H1 (cell line): Measurements from ENCODE around the gene CHCHD6. TPM values are rescaled to one million over a fixed set of nuclear protein-coding genes. Genes with fewer than 3 reads are reported as not detected.

ENCODE experiments used
- CTCF ChIA-PET: fragments of 300-600 bp; sonication (Branson Sonifier 250); formaldehyde crosslinking; loops from one replicate; lab custom pipeline; 2021; ENCODE audit not compliant: partially characterized antibody; lab: Charles Lee
- POLR2A ChIA-PET: fragments of 300-600 bp; sonication (Branson Sonifier 250); formaldehyde crosslinking; loops from one replicate; lab custom pipeline; 2021; ENCODE audit warnings: inconsistent platforms; ENCODE audit not compliant: partially characterized antibody; lab: Charles Lee
- DNase-seq, 2 experiments: peaks; one replicate each; pipeline versions ENCODE4 v3.0.0 to v3.0.0-alpha.2; 2010 to 2022; ENCODE audit warnings: low spot score in 2 of 2, low read depth in 1 of 2, mixed read lengths in 1 of 2
- FAIRE-seq: peaks from 2 replicates; lab custom pipeline; 2011; peaks lifted over from hg19 to GRCh38; lab: Jason Lieb, UNC
- H2AFZ ChIP-seq: 2 replicates; pipeline ENCODE4 v1.8.1; 2012; ENCODE audit warnings: low read length, inconsistent platforms
- H2AK5ac ChIP-seq: 2 replicates; pipeline ENCODE4 v1.6.1; 2013; ENCODE audit warnings: low read depth, low read length
- H2BK120ac ChIP-seq: replicated peaks from 2 replicates; pipeline ENCODE3; 2013; ENCODE audit warnings: low read depth, low read length, inconsistent platforms
- H2BK12ac ChIP-seq: 2 replicates; pipeline ENCODE4 v1.6.1; 2013; ENCODE audit warnings: low read depth, low read length
- H2BK15ac ChIP-seq: 2 replicates; pipeline ENCODE4 v1.6.1; 2013; ENCODE audit warnings: low read length
- H2BK20ac ChIP-seq: 2 replicates; pipeline ENCODE4 v1.6.1; 2013; ENCODE audit warnings: low read length
- H2BK5ac ChIP-seq: 2 replicates; pipeline ENCODE4 v1.6.1; 2013; ENCODE audit warnings: low read depth, low read length
- H3K14ac ChIP-seq: 2 replicates; pipeline ENCODE4 v1.6.1; 2013; ENCODE audit warnings: inconsistent platforms; ENCODE audit not compliant: insufficient read length
- H3K18ac ChIP-seq: 2 replicates; pipeline ENCODE4 v1.6.1; 2013; ENCODE audit warnings: low read length; ENCODE audit errors: extremely low read depth
- H3K23ac ChIP-seq: 2 replicates; pipeline ENCODE4 v1.6.1; 2013; ENCODE audit warnings: inconsistent platforms; ENCODE audit not compliant: insufficient read length
- H3K23me2 ChIP-seq: 2 replicates; pipeline ENCODE4 v1.6.1; 2013; ENCODE audit warnings: low read depth, low read length
- H3K27ac ChIP-seq: 2 replicates; pipeline ENCODE4 v1.6.1; 2011; ENCODE audit warnings: low read depth, low read length, inconsistent platforms
- H3K27me3 ChIP-seq, 4 experiments: replicated peaks in 1 of 4; 1 replicate in 1 of 4; 2 replicates in 3 of 4; pipeline versions ENCODE4 v1.6.1 to v1.8.1; 2011 to 2013; ENCODE audit warnings: low read length in 3 of 4, mild to moderate bottlenecking in 3 of 4, inconsistent platforms in 2 of 4, mixed read lengths in 2 of 4, moderate library complexity in 1 of 4; ENCODE audit not compliant: control insufficient read depth in 3 of 4, insufficient read depth in 3 of 4; ENCODE audit errors: extremely low read depth in 1 of 4
- H3K36me3 ChIP-seq, 4 experiments: 2 replicates each; pipeline versions ENCODE4 v1.6.1 to v1.8.1; 2011 to 2013; ENCODE audit warnings: mild to moderate bottlenecking in 4 of 4, low read length in 3 of 4, moderate library complexity in 2 of 4, control low read depth in 1 of 4, inconsistent platforms in 1 of 4; ENCODE audit not compliant: insufficient read depth in 4 of 4, control insufficient read depth in 2 of 4
- H3K4ac ChIP-seq: replicated peaks from 2 replicates; pipeline ENCODE3; 2013; ENCODE audit warnings: low read length, low read depth, mixed read lengths, inconsistent platforms; ENCODE audit not compliant: insufficient read length
- H3K4me1 ChIP-seq, 4 experiments: replicated peaks in 1 of 4; 1 replicate in 1 of 4; 2 replicates in 3 of 4; pipeline versions ENCODE4 v1.6.1 to v1.8.1; 2011 to 2013; ENCODE audit warnings: low read length in 3 of 4, inconsistent platforms in 2 of 4, mixed read lengths in 1 of 4; ENCODE audit not compliant: insufficient read depth in 4 of 4, control insufficient read depth in 3 of 4
- H3K4me2 ChIP-seq, 2 experiments: 2 replicates each; pipeline versions ENCODE4 v1.6.1 to v1.8.1; 2011 to 2013; ENCODE audit warnings: low read depth in 2 of 2, low read length in 2 of 2, control low read depth in 1 of 2, inconsistent platforms in 1 of 2, mild to moderate bottlenecking in 1 of 2; ENCODE audit not compliant: insufficient read depth in 1 of 2
- H3K4me3 ChIP-seq, 4 experiments: fragments of 200-600, 300-600 bp in 1 of 4; sonication (generic), shearing (Covaris generic), sonication (Bioruptor Twin) in 1 of 4; 2 replicates each; pipeline versions ENCODE4 v1.5.1 to v1.8.1; 2011 to 2016; ENCODE audit warnings: low read length in 4 of 4, low read depth in 3 of 4, control low read depth in 2 of 4, inconsistent platforms in 2 of 4, mild to moderate bottlenecking in 2 of 4, mixed read lengths in 1 of 4, moderate library complexity in 1 of 4; ENCODE audit not compliant: insufficient read depth in 2 of 4; ENCODE audit errors: extremely low read depth in 1 of 4
- H3K56ac ChIP-seq: replicated peaks from 2 replicates; pipeline ENCODE3; 2013; ENCODE audit warnings: low read depth, mild to moderate bottlenecking, mixed read lengths, low read length, inconsistent platforms; ENCODE audit not compliant: insufficient read length
- H3K79me1 ChIP-seq: 2 replicates; pipeline ENCODE4 v1.6.1; 2013; ENCODE audit warnings: low read depth, low read length, control low read depth
- H3K79me2 ChIP-seq, 2 experiments: 2 replicates each; pipeline versions ENCODE4 v1.6.1 to v1.8.1; 2012 to 2013; ENCODE audit warnings: low read length in 2 of 2, mild to moderate bottlenecking in 2 of 2, inconsistent platforms in 1 of 2; ENCODE audit not compliant: insufficient read depth in 2 of 2, control insufficient read depth in 1 of 2
- H3K9ac ChIP-seq, 4 experiments: replicated peaks in 1 of 4; 1 replicate in 1 of 4; 2 replicates in 3 of 4; pipeline versions ENCODE4 v1.6.1 to v1.8.1; 2011 to 2013; ENCODE audit warnings: low read depth in 3 of 4, low read length in 3 of 4, control low read depth in 2 of 4, mild to moderate bottlenecking in 2 of 4, moderate library complexity in 2 of 4, inconsistent platforms in 1 of 4; ENCODE audit errors: extremely low read depth in 1 of 4
- H3K9me3 ChIP-seq, 2 experiments: 2 replicates each; pipeline versions ENCODE4 v1.6.1 to v1.8.1; 2012 to 2013; ENCODE audit warnings: mild to moderate bottlenecking in 2 of 2, moderate library complexity in 2 of 2, control low read depth in 1 of 2, inconsistent platforms in 1 of 2, low read depth in 1 of 2, low read length in 1 of 2, mixed read lengths in 1 of 2; ENCODE audit not compliant: insufficient read depth in 2 of 2
- H4K20me1 ChIP-seq, 2 experiments: replicated peaks in 1 of 2; 2 replicates each; pipeline versions ENCODE3 to v1.8.1; 2011 to 2013; ENCODE audit warnings: inconsistent platforms in 2 of 2, low read length in 2 of 2, mild to moderate bottlenecking in 1 of 2; ENCODE audit not compliant: insufficient read depth in 2 of 2, control insufficient read depth in 1 of 2
- H4K5ac ChIP-seq: 2 replicates; pipeline ENCODE4 v1.6.1; 2013; ENCODE audit warnings: low read length, low read depth, mixed read lengths, inconsistent platforms; ENCODE audit not compliant: insufficient read length
- H4K8ac ChIP-seq: 2 replicates; pipeline ENCODE4 v1.8.0; 2013; ENCODE audit warnings: mild to moderate bottlenecking, moderate library complexity, low read length, inconsistent platforms; ENCODE audit not compliant: insufficient read depth; ENCODE audit errors: extremely low read depth
- H4K91ac ChIP-seq: replicated peaks from 2 replicates; pipeline ENCODE3; 2013; ENCODE audit warnings: low read length, mixed read lengths, inconsistent platforms; ENCODE audit not compliant: insufficient read length
- JUND ChIP-seq: IDR thresholded peaks from 2 replicates; pipeline ENCODE4 v1.6.1; 2011; ENCODE audit warnings: mild to moderate bottlenecking, improper control_type of control experiment, low read length
- YY1 ChIP-seq: IDR thresholded peaks from 2 replicates; pipeline ENCODE4 v1.6.1; 2011; ENCODE audit warnings: low read depth, mild to moderate bottlenecking, low read length
- WGBS, 2 experiments: shearing (Covaris generic) in 1 of 2; methylation state at CpG; one replicate each; pipeline versions ENCODE4 v1.1.6 to v1.1.7; 2013 to 2015; ENCODE audit warnings: low lambda C conversion rate in 2 of 2, mixed read lengths in 2 of 2, inconsistent platforms in 1 of 2, low coverage in 1 of 2, missing lambda C conversion rate in 1 of 2; ENCODE audit not compliant: insufficient replicate concordance in 2 of 2, insufficient coverage in 1 of 2, insufficient read length in 1 of 2; ENCODE audit errors: extremely low coverage in 1 of 2, missing lambda C conversion rate in 1 of 2; 5-methylcytosine and 5-hydroxymethylcytosine counted together
- polyA plus RNA-seq, 7 experiments: library from polyadenylated mRNA; depleted of rRNA in 3 of 7; stranded (reverse) in 5 of 7; unstranded in 2 of 7; fragments of >200 nt in 5 of 7; fragments of 200-250 nt in 2 of 7; gene quantifications; 1 replicate in 5 of 7; 2 replicates in 1 of 7; 4 replicates in 1 of 7; pipeline versions ENCODE4 v1.2.1 to v1.2.3, GENCODE V29; 2011 to 2013; ENCODE audit warnings: missing spikeins in 2 of 7, mixed read lengths in 2 of 7
- total RNA-seq: library from RNA; stranded (reverse); fragmentation: NEBNext Ultra II Directional; extraction: Animal tissue kit (Norgen Biotek cat#: 25700); gene quantifications from 2 replicates; pipeline ENCODE4 v1.2.1, GENCODE V29; 2021

Gene CHCHD6
- total and polyA plus RNA-seq, 2 of the 8 experiments (the other 6 are each of a cell fraction or from before 2014, with no cell fraction given) = 32.4 to 37.6 TPM

DNA sequence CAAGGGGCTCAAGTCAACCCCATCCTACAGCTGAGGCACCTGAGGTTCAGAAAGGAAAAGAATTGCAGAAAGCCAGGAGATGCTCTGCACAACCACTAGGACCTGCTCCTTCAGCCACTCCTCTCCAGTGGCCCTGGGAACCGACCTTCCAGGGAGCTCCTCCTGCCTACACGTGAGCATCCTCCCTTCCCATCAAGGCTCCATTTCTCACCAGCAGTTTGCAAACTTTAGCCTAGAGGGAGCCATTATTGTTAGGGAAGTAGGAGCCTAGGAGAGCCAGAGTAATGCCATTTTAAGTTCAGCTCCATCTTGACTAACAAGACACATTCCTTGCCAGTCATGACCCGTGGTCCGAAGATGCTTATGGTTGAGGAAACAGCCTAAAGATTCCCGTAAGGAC, 11.2 kb upstream of the CHCHD6 start:
- no peak overlapping the region for H3K4me2 ChIP-seq
- no peaks in the 10 kb centered on the region for H3K79me1 ChIP-seq
- H3K18ac ChIP-seq = no peak overlapping the region
- peaks cover 0 to under 1% (median 0%) of the 10 kb centered on the region in 4 experiments; a peak in 1 of 7 replicates for H3K4me1 ChIP-seq
- no peaks in the 10 kb centered on the region for H3K79me2 ChIP-seq
- no peaks in the 10 kb centered on the region; the same call in 1 of the 2 replicates for H3K23me2 ChIP-seq
- H2BK20ac ChIP-seq = no peak overlapping the region
- H3K9me3 ChIP-seq = no peaks in the 10 kb centered on the region; a peak in 1 of 4 replicates
- no peak overlapping the region for H2BK12ac ChIP-seq
- no peaks in the 10 kb centered on the region for H3K27me3 ChIP-seq
- no peak overlapping the region for H3K23ac ChIP-seq
- no peak overlapping the region for H2AK5ac ChIP-seq
- H2BK120ac ChIP-seq = no peak overlapping the region
- FAIRE-seq (no peak), DNase-seq (peak in 1 of 2 experiments; percentile 34)
- WGBS, 2 experiments = 89% methylated on average over 5 of the region's 5 CpGs; no CpG with 5 or more reads in 1 of the 2 experiments
- no peak overlapping the region for H3K9ac ChIP-seq
- H4K20me1 ChIP-seq = no peaks in the 10 kb centered on the region
- no peak overlapping the region for H4K5ac ChIP-seq
- H2BK15ac ChIP-seq = no peak overlapping the region
- no peaks in the 10 kb centered on the region for H3K36me3 ChIP-seq
- no peak overlapping the region for H2BK5ac ChIP-seq
- H4K8ac ChIP-seq = no peak overlapping the region
- H3K14ac ChIP-seq = no peak overlapping the region
- H3K27ac ChIP-seq = no peak overlapping the region
- H2AFZ ChIP-seq = no peak overlapping the region
- H3K56ac ChIP-seq = no peak overlapping the region
- TF ChIP-seq JUND (no peak), YY1 (0 out of 2 replicates have a peak, but pooled peaks have one; percentile 24)
- no peak overlapping the region for H4K91ac ChIP-seq
- CTCF ChIA-PET = interaction anchor here (0.9 to 3.6 kb wide), 6 partner anchors 10 to 75 kb away, joined by 3 to 19 read pairs (median 4); partner anchors contain the start of gene CHCHD6
- no peak overlapping the region for H3K4me3 ChIP-seq
- no peak overlapping the region for H3K4ac ChIP-seq
- POLR2A ChIA-PET = no interaction called here
